ENCODE results near the gene DNAJB6. TPM values are rescaled to one million over a fixed set of nuclear protein-coding genes. Genes with fewer than 3 reads are reported as not detected.

Gene DNAJB6
- total and polyA plus RNA-seq, 7 donors = 103 to 326 (median 229) TPM

GRCh38 chr7:157309988-157310668, 26.7 kb upstream of the DNAJB6 start:
- 54 to 81% (median 62%) methylated on average over 10 of the region's 10 CpGs for WGBS, 3 donors
- no peak overlapping the region for H3K4me3 ChIP-seq

GRCh38 chr7:157310676-157311185, 26.1 kb upstream of the DNAJB6 start:
- no peak for ATAC-seq
- no peak overlapping the region for H3K27ac ChIP-seq
- no peak for DNase-seq
- H3K27me3 ChIP-seq (ENCODE audit: insufficient read depth in 3 of 3, low read length in 2 of 3) = no peaks in the 10 kb centered on the region
- intact Hi-C loops (cut with DNase I) = no loop called here
- no peaks in the 10 kb centered on the region for H3K9me3 ChIP-seq
- no peaks in the 10 kb centered on the region for H3K36me3 ChIP-seq (ENCODE audit: insufficient read depth in 1 of 2, low read depth in 1 of 2)
- H3K4me1 ChIP-seq = no peaks in the 10 kb centered on the region
- TF ChIP-seq CTCF (IDR thresholded peaks at IDR 0.05) = no peak
- H3K4me3 ChIP-seq = no peak overlapping the region
- 76 to 84% (median 79%) methylated on average over 7 of the region's 7 CpGs for WGBS, 3 donors

More at GRCh38 chr7:157309988-157310668, 26.7 kb upstream of the DNAJB6 start:
- ATAC-seq (no peak), DNase-seq (no peak)
- Histone ChIP-seq H3K27ac (no peak overlapping the region), H3K36me3 (ENCODE audit: insufficient read depth in 1 of 2, low read depth in 1 of 2) (no peaks in the 10 kb centered on the region), H3K9me3 (no peaks in the 10 kb centered on the region), H3K4me1 (no peaks in the 10 kb centered on the region), H3K27me3 (ENCODE audit: insufficient read depth in 3 of 3, low read length in 2 of 3) (no peaks in the 10 kb centered on the region)
- no peak for TF ChIP-seq CTCF (IDR thresholded peaks at IDR 0.05)
- intact Hi-C loops (cut with DNase I) = no loop called here

- WGBS, 3 donors = 87 to 92% (median 92%) methylated on average over 7 of the region's 7 CpGs
- no peak overlapping the region for H3K27ac ChIP-seq
- H3K9me3 ChIP-seq = no peaks in the 10 kb centered on the region
- no peaks in the 10 kb centered on the region for H3K36me3 ChIP-seq (ENCODE audit: insufficient read depth in 1 of 2, low read depth in 1 of 2)
- intact Hi-C loops (cut with DNase I) = no loop called here
- H3K4me1 ChIP-seq = no peaks in the 10 kb centered on the region
- no peak overlapping the region for H3K4me3 ChIP-seq
- no peak for TF ChIP-seq CTCF (IDR thresholded peaks at IDR 0.05)
- ATAC-seq = no peak
- no peaks in the 10 kb centered on the region for H3K27me3 ChIP-seq (ENCODE audit: insufficient read depth in 3 of 3, low read length in 2 of 3)
- DNase-seq = no peak
These were observed 23.9 kb upstream of the DNAJB6 start for GRCh38 chr7:157312941-157313340.

- intact Hi-C loops (cut with DNase I) = no loop called here
- Histone ChIP-seq H3K27me3 (ENCODE audit: insufficient read depth in 3 of 3, low read length in 2 of 3) (no peaks in the 10 kb centered on the region), H3K4me1 (no peaks in the 10 kb centered on the region), H3K4me3 (no peak overlapping the region), H3K36me3 (ENCODE audit: insufficient read depth in 1 of 2, low read depth in 1 of 2) (no peaks in the 10 kb centered on the region), H3K27ac (no peak overlapping the region), H3K9me3 (no peaks in the 10 kb centered on the region)
- 91 to 94% (median 92%) methylated on average over 15 of the region's 15 CpGs for WGBS, 3 donors
- TF ChIP-seq CTCF (IDR thresholded peaks at IDR 0.05) = no peak
- ATAC-seq = no peak
- no peak for DNase-seq
These were observed 23.2 kb upstream of the DNAJB6 start for GRCh38 chr7:157313645-157314044.

All from psoas muscle (tissue), 8 donors.